Choroid plexus epithelial cell (primary cell): ENCODE measurements around the gene AMN.
A peak's percentile ranks its signal among the peaks of the same experiment; 100 is the strongest.

Source experiments
- DNase-seq: peaks from one replicate; pipeline ENCODE4 v3.0.0-alpha.2; 2010; ENCODE audit warnings: low read depth
- H3K4me3 ChIP-seq: 2 replicates; pipeline ENCODE4 v1.5.1; 2011; ENCODE audit warnings: low read depth, mild to moderate bottlenecking, control low read depth, low read length, moderate library complexity
- TF ChIP-seq, protein P1 (sequence below): conservative IDR thresholded peaks from 2 replicates; pipeline ENCODE4 v1.5.1; 2011; ENCODE audit warnings: low read depth, mild to moderate bottlenecking, control low read depth, inconsistent platforms, low read length, moderate library complexity

The AMN gene

DNA sequence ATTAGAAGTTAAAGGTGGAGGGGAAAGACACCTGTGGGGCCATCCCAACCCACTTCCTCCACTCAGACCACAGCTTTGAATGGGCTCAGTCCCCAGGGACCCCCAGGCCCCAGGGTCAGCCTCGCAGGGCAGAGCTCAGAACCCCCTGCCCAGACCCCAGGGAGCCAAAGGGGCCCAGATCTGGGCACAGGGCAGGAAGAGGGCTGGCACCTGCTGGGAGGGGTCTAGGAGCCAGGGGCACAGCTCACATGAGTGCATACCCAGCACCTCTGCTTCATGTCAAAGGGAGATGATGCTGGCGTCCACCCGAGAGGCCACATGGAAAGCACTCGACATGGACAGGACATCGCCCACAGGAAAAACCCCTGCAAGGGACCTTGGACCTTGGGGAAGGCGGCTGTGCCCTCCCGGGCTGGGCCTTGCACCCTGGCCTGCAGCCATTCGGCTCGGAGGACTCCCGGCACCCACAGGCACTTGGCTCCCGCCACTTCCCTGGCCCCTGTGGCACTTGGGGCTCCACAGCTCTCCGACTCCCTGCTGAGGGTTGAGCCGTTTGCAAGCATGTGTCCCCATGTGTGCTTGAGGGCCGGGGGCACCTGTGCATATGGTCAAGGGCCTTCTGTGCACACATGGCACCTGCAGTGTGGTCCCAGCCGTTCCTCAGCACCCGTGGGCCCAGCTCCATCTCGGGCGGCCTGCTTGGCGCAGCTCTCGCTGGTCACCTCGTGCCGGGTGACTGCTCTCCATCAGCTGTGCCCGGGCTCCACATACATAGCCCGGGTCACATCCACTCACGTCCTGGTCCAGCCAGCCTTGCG, 7.8 kb upstream of the AMN start:
- TF ChIP-seq, protein P1, sequence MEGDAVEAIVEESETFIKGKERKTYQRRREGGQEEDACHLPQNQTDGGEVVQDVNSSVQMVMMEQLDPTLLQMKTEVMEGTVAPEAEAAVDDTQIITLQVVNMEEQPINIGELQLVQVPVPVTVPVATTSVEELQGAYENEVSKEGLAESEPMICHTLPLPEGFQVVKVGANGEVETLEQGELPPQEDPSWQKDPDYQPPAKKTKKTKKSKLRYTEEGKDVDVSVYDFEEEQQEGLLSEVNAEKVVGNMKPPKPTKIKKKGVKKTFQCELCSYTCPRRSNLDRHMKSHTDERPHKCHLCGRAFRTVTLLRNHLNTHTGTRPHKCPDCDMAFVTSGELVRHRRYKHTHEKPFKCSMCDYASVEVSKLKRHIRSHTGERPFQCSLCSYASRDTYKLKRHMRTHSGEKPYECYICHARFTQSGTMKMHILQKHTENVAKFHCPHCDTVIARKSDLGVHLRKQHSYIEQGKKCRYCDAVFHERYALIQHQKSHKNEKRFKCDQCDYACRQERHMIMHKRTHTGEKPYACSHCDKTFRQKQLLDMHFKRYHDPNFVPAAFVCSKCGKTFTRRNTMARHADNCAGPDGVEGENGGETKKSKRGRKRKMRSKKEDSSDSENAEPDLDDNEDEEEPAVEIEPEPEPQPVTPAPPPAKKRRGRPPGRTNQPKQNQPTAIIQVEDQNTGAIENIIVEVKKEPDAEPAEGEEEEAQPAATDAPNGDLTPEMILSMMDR = no peak
- no peak overlapping the region for H3K4me3 ChIP-seq
- no peak for DNase-seq

DNA sequence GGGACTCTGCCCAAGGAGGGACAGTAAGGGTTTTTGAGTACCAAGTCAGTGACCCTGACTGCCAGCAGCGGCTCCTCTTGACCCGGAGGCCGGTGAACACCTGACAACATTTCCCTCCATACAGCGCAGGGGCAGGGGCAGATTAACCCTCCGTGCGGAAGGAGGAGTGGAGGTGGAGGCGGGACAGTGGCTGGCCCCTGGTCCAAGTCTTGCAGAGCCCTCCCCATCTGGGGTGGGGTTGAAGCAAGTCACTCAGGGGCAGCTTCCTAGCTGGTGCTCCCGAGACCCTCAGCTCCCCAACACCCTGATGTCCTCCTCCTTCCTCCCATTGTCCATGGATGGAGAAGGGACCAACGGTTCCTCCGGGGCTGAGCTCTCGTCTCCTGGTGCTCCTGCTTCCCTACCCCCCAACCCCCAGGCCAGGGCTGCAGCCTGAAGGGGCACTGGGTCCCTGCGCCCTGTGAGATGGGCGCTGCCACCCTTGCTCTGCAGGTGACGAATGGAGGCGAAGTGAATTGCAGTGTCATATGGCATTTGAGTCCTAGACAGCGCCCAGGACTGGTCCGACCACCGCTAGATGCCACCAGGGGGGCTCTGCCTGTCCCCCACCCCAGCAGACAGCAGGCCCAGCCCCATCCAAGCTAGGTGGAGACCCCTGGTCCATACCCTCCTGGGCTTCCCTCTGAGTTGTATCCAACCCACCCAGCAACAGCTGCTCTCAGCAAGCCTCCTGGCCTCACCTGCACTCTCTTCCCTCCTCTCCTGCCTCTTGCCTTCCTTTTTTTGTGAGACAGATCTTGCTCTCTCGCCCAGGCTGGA, 7.0 kb upstream of the AMN start:
- TF ChIP-seq, protein P1 = no peak
- no peak overlapping the region for H3K4me3 ChIP-seq
- no peak for DNase-seq

DNA sequence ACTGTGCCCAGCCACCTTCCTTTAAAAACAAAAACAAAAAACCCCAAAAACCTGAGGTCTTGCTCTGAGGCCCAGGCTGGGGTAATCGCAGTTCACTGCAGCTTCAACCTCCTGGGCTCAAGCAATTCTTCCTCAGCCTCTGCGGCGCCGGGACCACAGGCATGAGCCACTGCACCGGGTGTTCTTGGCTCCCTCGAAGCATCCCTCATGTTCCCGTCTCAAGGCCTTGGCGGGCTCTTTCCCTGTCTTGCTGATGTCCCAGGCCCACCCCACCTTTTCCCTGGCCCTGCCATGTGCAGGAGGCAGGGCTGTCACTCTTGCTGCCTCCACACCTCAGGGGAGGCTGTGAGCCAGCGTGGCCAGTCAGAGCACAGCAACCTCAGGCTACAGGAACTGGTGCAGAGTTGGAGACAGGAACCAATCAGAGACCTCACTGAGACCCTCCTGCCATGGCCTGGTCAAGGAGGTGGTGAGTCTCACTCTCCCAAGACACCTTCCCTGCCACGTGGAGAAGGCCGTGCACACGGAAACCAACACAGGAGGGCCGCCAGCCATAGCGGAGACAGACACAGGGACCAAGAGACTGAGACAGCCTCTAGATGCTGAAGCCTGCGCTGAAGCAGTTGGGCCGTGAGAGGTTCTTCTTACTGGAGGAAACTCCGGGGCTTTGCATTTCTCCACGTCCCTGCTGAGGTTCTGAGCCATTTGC, 6.0 kb upstream of the AMN start:
- no peak overlapping the region for H3K4me3 ChIP-seq
- TF ChIP-seq, protein P1 = no peak
- DNase-seq = no peak

DNA sequence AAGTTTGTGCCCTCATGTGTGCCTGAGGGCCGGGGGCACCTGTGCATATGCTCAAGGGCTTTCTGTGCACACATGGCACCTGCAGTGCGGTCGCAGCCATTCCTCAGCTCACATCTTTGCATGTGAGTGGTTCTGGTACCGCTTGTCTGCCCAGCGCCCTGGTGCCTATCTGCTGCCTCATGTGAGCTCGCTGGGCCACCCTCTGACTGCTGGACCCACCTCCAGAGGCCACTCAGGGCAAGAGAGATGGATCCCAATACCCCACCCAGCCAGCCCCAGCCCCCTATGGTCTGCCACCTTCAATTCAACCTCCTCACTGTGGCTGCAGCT, 5.4 kb upstream of the AMN start:
- no peak overlapping the region for H3K4me3 ChIP-seq
- DNase-seq = no peak
- TF ChIP-seq, protein P1 = no peak

DNA sequence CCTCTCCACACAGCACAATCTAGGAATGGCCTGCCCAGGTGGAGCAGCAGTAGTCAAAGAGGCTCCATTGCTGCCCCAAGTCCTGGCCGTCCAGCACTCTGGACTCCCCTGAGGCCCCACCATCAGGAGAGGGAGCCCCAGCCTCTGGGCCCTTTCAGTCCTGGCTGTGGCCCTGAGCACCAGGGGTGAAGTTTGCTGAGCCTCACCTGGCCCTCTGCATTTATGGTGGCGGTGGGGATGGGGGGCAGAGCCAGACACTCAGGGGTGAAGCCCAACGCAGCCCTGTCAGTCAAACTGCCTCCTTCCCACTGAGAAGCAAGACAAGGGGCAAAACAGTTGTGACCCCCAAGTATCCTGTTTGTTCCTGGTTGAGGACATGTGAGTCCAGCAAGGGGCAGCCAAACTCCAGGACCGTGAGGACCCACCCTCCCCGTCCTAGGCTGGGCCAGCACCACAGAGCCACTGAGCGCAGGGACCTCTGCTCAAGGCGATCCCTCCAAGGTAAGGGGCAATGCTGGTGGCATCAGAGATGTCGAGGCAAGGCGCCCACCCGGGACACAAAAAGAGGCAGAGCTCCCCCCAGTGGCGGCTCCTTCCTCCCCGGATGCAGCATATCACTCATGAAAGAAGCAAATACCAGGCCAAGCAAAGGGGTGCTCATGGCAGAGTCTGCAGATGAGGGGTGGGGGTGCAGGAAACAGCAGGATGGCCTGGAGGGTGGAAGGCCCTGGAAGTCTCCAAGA, 4.8 kb upstream of the AMN start:
- TF ChIP-seq, protein P1 = peak; percentile 82
- no peak overlapping the region for H3K4me3 ChIP-seq
- DNase-seq = peak; percentile 59

DNA sequence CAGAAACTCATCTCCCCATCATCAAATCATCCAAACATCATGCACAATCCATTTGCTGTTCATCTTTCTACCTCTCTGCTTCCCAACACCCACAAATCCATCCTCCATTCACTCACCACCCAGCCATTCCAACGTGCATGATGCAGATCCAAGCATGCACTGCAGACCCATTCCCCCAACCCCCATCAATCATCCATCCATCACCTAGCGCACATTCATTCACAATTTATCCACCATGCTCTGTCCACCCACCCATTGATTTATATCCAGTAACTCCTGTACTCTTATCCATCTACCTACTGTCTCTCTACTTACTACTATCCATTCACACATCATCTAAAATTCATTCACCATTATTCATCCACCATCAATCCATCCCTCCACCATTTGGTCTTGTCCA, 4.0 kb upstream of the AMN start:
- DNase-seq = no peak
- no peak overlapping the region for H3K4me3 ChIP-seq
- TF ChIP-seq, protein P1 = no peak
